Measurements from ENCODE around the gene OBSCN. TPM values are rescaled to one million over a fixed set of nuclear protein-coding genes. Genes with fewer than 3 reads are reported as not detected.

OBSCN gene
- total RNA-seq, 2 experiments from 2014 or later, result 14.3 to 14.9 TPM

GRCh38 chr1:228304225-228304624, 96.4 kb downstream of the OBSCN start:
- Mint-ChIP-seq H3K4me3 (no peak overlapping the region), H3K9me3 (peaks cover 35% of the 10 kb centered on the region), H3K4me1 (ENCODE audit: low read depth) (no peaks in the 10 kb centered on the region), H3K36me3 (peaks cover 33% of the 10 kb centered on the region), H3K27ac (no peak overlapping the region), H3K27me3 (no peaks in the 10 kb centered on the region)
- ChIA-PET POLR2A (no interaction called here), CTCF (no interaction called here)
- intact Hi-C loops (cut with micrococcal nuclease), result no loop called here
- DNase-seq, result no peak

- POLR2A ChIA-PET, result no interaction called here
- Mint-ChIP-seq H3K27me3 (no peaks in the 10 kb centered on the region), H3K4me1 (ENCODE audit: low read depth) (no peaks in the 10 kb centered on the region), H3K27ac (no peak overlapping the region), H3K4me3 (no peak overlapping the region), H3K9me3 (peaks cover 35% of the 10 kb centered on the region), H3K36me3 (peaks cover 29% of the 10 kb centered on the region)
- CTCF ChIA-PET, result no interaction called here
- intact Hi-C loops (cut with micrococcal nuclease), result no loop called here
- no peak for DNase-seq
Observed at GRCh38 chr1:228304766-228305395, 97.0 kb downstream of the OBSCN start.

- Mint-ChIP-seq H3K36me3 (peaks cover 25% of the 10 kb centered on the region), H3K27ac (no peak overlapping the region), H3K9me3 (peaks cover 29% of the 10 kb centered on the region), H3K27me3 (no peaks in the 10 kb centered on the region), H3K4me3 (no peak overlapping the region), H3K4me1 (ENCODE audit: low read depth) (no peaks in the 10 kb centered on the region)
- intact Hi-C loops (cut with micrococcal nuclease), result no loop called here
- CTCF ChIA-PET, result no interaction called here
- POLR2A ChIA-PET, result no interaction called here
- no peak for DNase-seq
Observed at GRCh38 chr1:228305721-228306152, 97.9 kb downstream of the OBSCN start.

- ChIA-PET POLR2A (no interaction called here), CTCF (no interaction called here)
- no peaks in the 10 kb centered on the region for H3K4me1 Mint-ChIP-seq (ENCODE audit: low read depth)
- intact Hi-C loops (cut with micrococcal nuclease), result no loop called here
- no peaks in the 10 kb centered on the region for H3K27me3 Mint-ChIP-seq
- peaks cover 19% of the 10 kb centered on the region for H3K36me3 Mint-ChIP-seq
- DNase-seq, result no peak
- peaks cover 22% of the 10 kb centered on the region for H3K9me3 Mint-ChIP-seq
- H3K27ac Mint-ChIP-seq, result no peak overlapping the region
- H3K4me3 Mint-ChIP-seq, result no peak overlapping the region
Observed at GRCh38 chr1:228306275-228307217, 98.7 kb downstream of the OBSCN start.

- H3K4me3 Mint-ChIP-seq, result no peak overlapping the region
- POLR2A ChIA-PET, result no interaction called here
- peaks cover 10% of the 10 kb centered on the region for H3K36me3 Mint-ChIP-seq
Observed at GRCh38 chr1:228307218-228308023, 99.6 kb downstream of the OBSCN start.

GRCh38 chr1:228308085-228308601, 100.3 kb downstream of the OBSCN start:
- intact Hi-C loops (cut with micrococcal nuclease), result no loop called here
- no peak overlapping the region for H3K27ac Mint-ChIP-seq
- H3K27me3 Mint-ChIP-seq, result no peaks in the 10 kb centered on the region
- H3K9me3 Mint-ChIP-seq, result peaks cover 15% of the 10 kb centered on the region
- no peak for DNase-seq
- H3K4me1 Mint-ChIP-seq (ENCODE audit: low read depth), result no peaks in the 10 kb centered on the region
- peaks cover 9% of the 10 kb centered on the region for H3K36me3 Mint-ChIP-seq
- H3K4me3 Mint-ChIP-seq, result no peak overlapping the region
- POLR2A ChIA-PET, result no interaction called here
- CTCF ChIA-PET, result no interaction called here

More at GRCh38 chr1:228307218-228308023, 99.6 kb downstream of the OBSCN start:
- Mint-ChIP-seq H3K9me3 (peaks cover 15% of the 10 kb centered on the region), H3K27me3 (no peaks in the 10 kb centered on the region), H3K27ac (no peak overlapping the region), H3K4me1 (ENCODE audit: low read depth) (no peaks in the 10 kb centered on the region)
- CTCF ChIA-PET, result no interaction called here
- DNase-seq, result no peak
- intact Hi-C loops (cut with micrococcal nuclease), result no loop called here

GRCh38 chr1:228308628-228309325, 100.9 kb downstream of the OBSCN start:
- Mint-ChIP-seq H3K4me3 (no peak overlapping the region), H3K36me3 (peaks cover 9% of the 10 kb centered on the region), H3K27ac (no peak overlapping the region), H3K27me3 (no peaks in the 10 kb centered on the region), H3K9me3 (peaks cover 11% of the 10 kb centered on the region), H3K4me1 (ENCODE audit: low read depth) (no peaks in the 10 kb centered on the region)
- DNase-seq, result no peak
- CTCF ChIA-PET, result interaction anchor here (0.6 kb wide), 1 partner anchor 76 kb away, joined by 3 read pairs; no protein-coding TSS in a partner anchor
- POLR2A ChIA-PET, result no interaction called here
- intact Hi-C loops (cut with micrococcal nuclease), result no loop called here

GRCh38 chr1:228309326-228310067, 101.7 kb downstream of the OBSCN start:
- peaks cover 10% of the 10 kb centered on the region for H3K9me3 Mint-ChIP-seq
- intact Hi-C loops (cut with micrococcal nuclease), result no loop called here
- DNase-seq, result no peak
- ChIA-PET CTCF (interaction anchor here (0.6 kb wide), 1 partner anchor 163 kb away, joined by 3 read pairs; no protein-coding TSS in a partner anchor), POLR2A (no interaction called here)
- no peak overlapping the region for H3K27ac Mint-ChIP-seq
- H3K4me3 Mint-ChIP-seq, result no peak overlapping the region
- no peaks in the 10 kb centered on the region for H3K27me3 Mint-ChIP-seq
- no peaks in the 10 kb centered on the region for H3K4me1 Mint-ChIP-seq (ENCODE audit: low read depth)
- peaks cover 7% of the 10 kb centered on the region for H3K36me3 Mint-ChIP-seq

- Mint-ChIP-seq H3K36me3 (peaks cover 7% of the 10 kb centered on the region), H3K4me3 (no peak overlapping the region), H3K27me3 (no peaks in the 10 kb centered on the region), H3K4me1 (ENCODE audit: low read depth) (no peaks in the 10 kb centered on the region), H3K9me3 (peaks cover 10% of the 10 kb centered on the region), H3K27ac (no peak overlapping the region)
- no peak for DNase-seq
- CTCF ChIA-PET, result interaction anchor here (0.6 kb wide), 1 partner anchor 162 kb away, joined by 3 read pairs; no protein-coding TSS in a partner anchor
- intact Hi-C loops (cut with micrococcal nuclease), result no loop called here
- POLR2A ChIA-PET, result no interaction called here
Observed at GRCh38 chr1:228310162-228310792, 102.4 kb downstream of the OBSCN start.

GRCh38 chr1:228311091-228311490, 103.2 kb downstream of the OBSCN start:
- peaks cover 7% of the 10 kb centered on the region for H3K36me3 Mint-ChIP-seq
- CTCF ChIA-PET, result no interaction called here
- DNase-seq, result no peak
- intact Hi-C loops (cut with micrococcal nuclease), result no loop called here
- H3K27me3 Mint-ChIP-seq, result no peaks in the 10 kb centered on the region
- peaks cover 10% of the 10 kb centered on the region for H3K9me3 Mint-ChIP-seq
- H3K27ac Mint-ChIP-seq, result no peak overlapping the region
- H3K4me1 Mint-ChIP-seq (ENCODE audit: low read depth), result no peaks in the 10 kb centered on the region
- POLR2A ChIA-PET, result no interaction called here
- no peak overlapping the region for H3K4me3 Mint-ChIP-seq
